CD14-positive monocyte (primary cell): Measurements from ENCODE around the gene TSSK3. TPM values are rescaled to one million over a fixed set of nuclear protein-coding genes. Genes with fewer than 3 reads are reported as not detected.

Experiments used
- DNase-seq, 3 donors: peaks; one replicate each; pipeline ENCODE4 v3.0.0-alpha.2; 2011 to 2022
- H2AFZ ChIP-seq: 2 replicates; pipeline ENCODE4 v1.6.0; 2012; ENCODE audit warnings: mild to moderate bottlenecking, low read depth, low read length, inconsistent platforms; ENCODE audit not compliant: insufficient read depth, poor library complexity, severe bottlenecking
- H3K27ac ChIP-seq, 2 donors: 1 replicate in 1 of 2; 2 replicates in 1 of 2; pipeline ENCODE4 v1.5.1; 2012 to 2013; ENCODE audit warnings: low read length in 2 of 2, control low read depth in 1 of 2, inconsistent platforms in 1 of 2, low read depth in 1 of 2, mild to moderate bottlenecking in 1 of 2
- H3K27me3 ChIP-seq, 2 donors: one replicate each; pipeline versions ENCODE4 v1.6.0 to v1.6.1; 2011 to 2013; ENCODE audit warnings: low read length in 2 of 2; ENCODE audit not compliant: control insufficient read depth in 2 of 2, insufficient read depth in 2 of 2
- H3K36me3 ChIP-seq, 2 donors: replicated peaks in 1 of 2; 1 replicate in 1 of 2; 2 replicates in 1 of 2; pipeline versions ENCODE4 v1.5.1 to v1.6.1; 2012 to 2013; ENCODE audit warnings: low read length in 2 of 2, control low read depth in 1 of 2, inconsistent platforms in 1 of 2, mild to moderate bottlenecking in 1 of 2; ENCODE audit not compliant: insufficient read depth in 2 of 2, control insufficient read depth in 1 of 2
- H3K4me1 ChIP-seq, 2 donors: 1 replicate in 1 of 2; 2 replicates in 1 of 2; pipeline versions ENCODE4 v1.5.1 to v1.6.1; 2012 to 2013; ENCODE audit warnings: low read length in 2 of 2, control low read depth in 1 of 2, inconsistent platforms in 1 of 2, mild to moderate bottlenecking in 1 of 2, moderate library complexity in 1 of 2; ENCODE audit not compliant: insufficient read depth in 2 of 2, control insufficient read depth in 1 of 2
- H3K4me2 ChIP-seq: replicated peaks from 2 replicates; pipeline ENCODE3; 2012; ENCODE audit warnings: low read length, moderate library complexity, mild to moderate bottlenecking; ENCODE audit not compliant: poor library complexity, severe bottlenecking; ENCODE audit errors: extremely low read depth
- H3K4me3 ChIP-seq, 3 experiments: fragments of 200-600 bp in 1 of 3; sonication (generic) in 1 of 3; replicated peaks in 1 of 3; 1 replicate in 2 of 3; 2 replicates in 1 of 3; pipeline ENCODE4 v1.5.1; 2011 to 2013; ENCODE audit warnings: low read length in 3 of 3, mild to moderate bottlenecking in 3 of 3, control low read depth in 2 of 3, low read depth in 2 of 3, inconsistent platforms in 1 of 3, moderate library complexity in 1 of 3
- H3K79me2 ChIP-seq: 2 replicates; pipeline ENCODE4 v1.6.0; 2012; ENCODE audit warnings: mild to moderate bottlenecking, control low read depth, inconsistent platforms, low read length, moderate library complexity; ENCODE audit not compliant: insufficient read depth
- H3K9ac ChIP-seq: 2 replicates; pipeline ENCODE4 v1.6.0; 2017; ENCODE audit warnings: low read length, mild to moderate bottlenecking; ENCODE audit not compliant: insufficient read depth, poor library complexity, severe bottlenecking
- H3K9me3 ChIP-seq, 2 donors: replicated peaks in 1 of 2; 1 replicate in 1 of 2; 2 replicates in 1 of 2; pipeline versions ENCODE4 v1.5.1 to v1.6.1; 2012 to 2013; ENCODE audit warnings: low read length in 2 of 2, control low read depth in 1 of 2; ENCODE audit not compliant: control insufficient read depth in 1 of 2, insufficient read depth in 1 of 2
- H4K20me1 ChIP-seq: 2 replicates; pipeline ENCODE4 v1.6.0; 2012; ENCODE audit warnings: mild to moderate bottlenecking, low read length, control low read depth, moderate library complexity; ENCODE audit not compliant: insufficient read depth
- H3K27ac Mint-ChIP-seq, 7 donors: one replicate each; pipeline ENCODE4 v1.8.0; 2020; ENCODE audit warnings: mild to moderate bottlenecking in 7 of 7, mixed read lengths in 7 of 7, moderate library complexity in 6 of 7, inconsistent platforms in 2 of 7
- H3K27me3 Mint-ChIP-seq, 3 donors: one replicate each; pipeline ENCODE4 v1.8.0; 2021 to 2022; ENCODE audit warnings: low read depth in 3 of 3, mild to moderate bottlenecking in 3 of 3, mixed read lengths in 3 of 3, moderate library complexity in 3 of 3, inconsistent platforms in 1 of 3
- H3K36me3 Mint-ChIP-seq, 2 donors: one replicate each; pipeline ENCODE4 v1.8.0; 2020; ENCODE audit warnings: mixed read lengths in 2 of 2, inconsistent platforms in 1 of 2, mild to moderate bottlenecking in 1 of 2
- H3K4me1 Mint-ChIP-seq: one replicate; pipeline ENCODE4 v1.8.0; 2020; ENCODE audit warnings: mild to moderate bottlenecking, mixed read lengths
- H3K4me3 Mint-ChIP-seq, 2 donors: one replicate each; pipeline ENCODE4 v1.8.0; 2020; ENCODE audit warnings: mild to moderate bottlenecking in 2 of 2, mixed read lengths in 2 of 2, moderate library complexity in 1 of 2
- H3K9me3 Mint-ChIP-seq, 7 donors: one replicate each; pipeline ENCODE4 v1.8.0; 2020 to 2022; ENCODE audit warnings: mixed read lengths in 7 of 7, mild to moderate bottlenecking in 6 of 7, moderate library complexity in 6 of 7, inconsistent platforms in 2 of 7
- whole genome bisulfite sequencing: methylation state at CpG from one replicate; pipeline ENCODE4 v1.1.5; 2013; ENCODE audit warnings: missing lambda C conversion rate; ENCODE audit not compliant: insufficient coverage; 5-methylcytosine and 5-hydroxymethylcytosine counted together
- intact Hi-C, 2 donors: fragments of 100-400 bp; cut with micrococcal nuclease; formaldehyde crosslinking; loops; one replicate each; pipeline versions ENCODE4 v1.15.0 to v1.15.1; 2023
- polyA plus RNA-seq, 3 donors: library from polyadenylated mRNA; depleted of rRNA in 1 of 3; unstranded in 2 of 3; stranded (reverse) in 1 of 3; fragments of 300-500 nt in 2 of 3; fragments of >200 nt in 1 of 3; fragmentation: Illumina TruSeq in 2 of 3; gene quantifications; 1 replicate in 2 of 3; 2 replicates in 1 of 3; pipeline ENCODE4 v1.2.3, GENCODE V29; 2012 to 2021
- TF ChIP-seq, protein P1 (sequence below): fragments of 200-600 bp; IDR thresholded peaks from one replicate; pipeline ENCODE4 v1.8.0; 2022; ENCODE audit warnings: antibody characterized with exemption, mild to moderate bottlenecking

TSSK3 gene
- polyA plus RNA-seq, 3 donors, result 0.35 to 1.1 (median 0.65) TPM

DNA sequence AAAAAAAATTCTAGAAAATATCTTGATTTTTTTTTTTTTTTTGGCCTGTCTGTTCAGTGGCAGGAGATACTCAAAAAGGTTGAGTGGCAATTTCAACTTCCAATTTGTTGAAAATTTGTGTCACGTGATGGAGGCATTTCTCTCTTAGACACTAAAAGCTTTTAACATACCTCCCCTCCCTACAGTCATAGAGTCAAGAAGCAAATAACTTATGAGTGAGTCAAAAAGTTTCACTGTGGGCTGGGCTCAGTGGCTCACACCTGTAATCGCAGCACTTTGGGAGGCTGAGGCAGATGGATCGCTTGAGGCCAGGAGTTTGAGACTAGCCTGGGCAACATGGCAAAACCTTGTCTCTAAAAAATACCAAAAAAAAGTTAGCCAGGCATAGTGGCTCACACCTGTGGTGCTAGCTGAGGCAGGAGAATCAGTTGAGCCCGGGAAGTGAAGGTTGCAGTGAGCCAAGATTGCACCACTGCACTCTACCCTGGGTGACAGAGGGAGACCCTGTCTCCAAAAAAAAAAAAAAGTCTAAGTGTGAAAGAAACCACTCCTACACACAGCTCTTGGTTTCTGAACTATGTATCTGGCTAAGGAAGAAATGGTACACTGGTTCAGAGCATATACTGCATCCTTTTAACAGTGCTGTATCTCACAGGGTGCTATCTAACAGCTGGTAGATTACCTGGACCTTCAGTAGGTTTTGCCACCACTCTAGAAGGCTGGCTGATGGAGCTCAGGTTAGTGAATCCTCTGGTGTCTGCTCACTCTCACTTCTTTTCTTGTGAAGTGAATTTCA lies 43.5 kb downstream of the TSSK3 start:
- H3K79me2 ChIP-seq, result no peaks in the 10 kb centered on the region
- peaks cover 0 to 2% of the 10 kb centered on the region in 2 donors for H3K4me1 ChIP-seq
- no peaks in the 10 kb centered on the region for H3K36me3 ChIP-seq
- no peaks in the 10 kb centered on the region for H3K9me3 Mint-ChIP-seq
- H3K4me3 Mint-ChIP-seq, result no peak overlapping the region
- no peaks in the 10 kb centered on the region for H4K20me1 ChIP-seq
- intact Hi-C loops, result no loop called here
- H2AFZ ChIP-seq, result no peak overlapping the region
- peaks cover 2% of the 10 kb centered on the region for H3K4me1 Mint-ChIP-seq
- peaks cover 2 to 5% (median 2%) of the 10 kb centered on the region in 3 donors for H3K27me3 Mint-ChIP-seq
- no peak overlapping the region for H3K4me2 ChIP-seq
- DNase-seq, result no peak
- no peaks in the 10 kb centered on the region for H3K9me3 ChIP-seq
- H3K9ac ChIP-seq, result no peak overlapping the region
- no peaks in the 10 kb centered on the region for H3K36me3 Mint-ChIP-seq
- TF ChIP-seq, protein P1, sequence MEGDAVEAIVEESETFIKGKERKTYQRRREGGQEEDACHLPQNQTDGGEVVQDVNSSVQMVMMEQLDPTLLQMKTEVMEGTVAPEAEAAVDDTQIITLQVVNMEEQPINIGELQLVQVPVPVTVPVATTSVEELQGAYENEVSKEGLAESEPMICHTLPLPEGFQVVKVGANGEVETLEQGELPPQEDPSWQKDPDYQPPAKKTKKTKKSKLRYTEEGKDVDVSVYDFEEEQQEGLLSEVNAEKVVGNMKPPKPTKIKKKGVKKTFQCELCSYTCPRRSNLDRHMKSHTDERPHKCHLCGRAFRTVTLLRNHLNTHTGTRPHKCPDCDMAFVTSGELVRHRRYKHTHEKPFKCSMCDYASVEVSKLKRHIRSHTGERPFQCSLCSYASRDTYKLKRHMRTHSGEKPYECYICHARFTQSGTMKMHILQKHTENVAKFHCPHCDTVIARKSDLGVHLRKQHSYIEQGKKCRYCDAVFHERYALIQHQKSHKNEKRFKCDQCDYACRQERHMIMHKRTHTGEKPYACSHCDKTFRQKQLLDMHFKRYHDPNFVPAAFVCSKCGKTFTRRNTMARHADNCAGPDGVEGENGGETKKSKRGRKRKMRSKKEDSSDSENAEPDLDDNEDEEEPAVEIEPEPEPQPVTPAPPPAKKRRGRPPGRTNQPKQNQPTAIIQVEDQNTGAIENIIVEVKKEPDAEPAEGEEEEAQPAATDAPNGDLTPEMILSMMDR, result no peak
- H3K27ac Mint-ChIP-seq, result no peak overlapping the region
- no peak overlapping the region for H3K27ac ChIP-seq
- WGBS, result 83% methylated on average over 1 of the region's 4 CpGs
- no peak overlapping the region for H3K4me3 ChIP-seq
- no peaks in the 10 kb centered on the region for H3K27me3 ChIP-seq

DNA sequence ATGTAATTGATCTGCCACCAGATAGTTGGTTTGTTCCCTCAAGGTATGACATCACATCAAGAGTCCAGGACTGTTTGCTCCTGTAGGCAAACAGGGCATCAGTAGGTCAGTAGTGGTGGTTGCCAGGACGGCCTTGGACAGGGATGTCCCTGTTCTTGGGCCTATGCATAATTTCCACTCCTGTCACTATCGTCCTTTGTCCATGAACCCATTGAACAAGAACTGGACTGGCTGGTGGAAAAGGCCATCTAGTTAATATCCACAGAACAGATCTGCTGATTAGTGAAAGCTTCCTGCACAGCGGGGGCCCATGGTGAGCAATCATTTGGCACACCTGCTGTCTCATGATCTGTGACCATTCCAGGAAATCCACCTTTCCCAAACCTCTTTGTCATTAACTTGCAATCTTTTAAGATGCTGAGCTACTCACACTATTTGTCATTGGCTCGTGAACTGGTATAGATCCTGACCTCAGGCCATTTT lies 44.3 kb downstream of the TSSK3 start:
- intact Hi-C loops, result no loop called here
- Mint-ChIP-seq H3K27me3 (peaks cover 2 to 5% (median 2%) of the 10 kb centered on the region in 3 donors), H3K9me3 (no peaks in the 10 kb centered on the region), H3K36me3 (no peaks in the 10 kb centered on the region), H3K4me1 (no peaks in the 10 kb centered on the region), H3K4me3 (no peak overlapping the region), H3K27ac (no peak overlapping the region)
- Histone ChIP-seq H4K20me1 (no peaks in the 10 kb centered on the region), H3K9me3 (no peaks in the 10 kb centered on the region), H3K4me2 (no peak overlapping the region), H3K36me3 (no peaks in the 10 kb centered on the region), H3K9ac (no peak overlapping the region), H3K4me1 (no peaks in the 10 kb centered on the region), H3K27ac (no peak overlapping the region), H2AFZ (no peak overlapping the region), H3K4me3 (no peak overlapping the region), H3K79me2 (no peaks in the 10 kb centered on the region), H3K27me3 (peaks cover 4 to 6% of the 10 kb centered on the region in 2 donors)
- no peak for DNase-seq
- 97% methylated on average over 2 of the region's 4 CpGs for WGBS
- TF ChIP-seq, protein P1, result no peak
